Measurements from ENCODE around the gene CRYZL1. TPM values are rescaled to one million over a fixed set of nuclear protein-coding genes. Genes with fewer than 3 reads are reported as not detected.

The CRYZL1 gene
- polyA plus RNA-seq, 3 donors: 25.9 to 30.6 (median 26.1) TPM

DNA sequence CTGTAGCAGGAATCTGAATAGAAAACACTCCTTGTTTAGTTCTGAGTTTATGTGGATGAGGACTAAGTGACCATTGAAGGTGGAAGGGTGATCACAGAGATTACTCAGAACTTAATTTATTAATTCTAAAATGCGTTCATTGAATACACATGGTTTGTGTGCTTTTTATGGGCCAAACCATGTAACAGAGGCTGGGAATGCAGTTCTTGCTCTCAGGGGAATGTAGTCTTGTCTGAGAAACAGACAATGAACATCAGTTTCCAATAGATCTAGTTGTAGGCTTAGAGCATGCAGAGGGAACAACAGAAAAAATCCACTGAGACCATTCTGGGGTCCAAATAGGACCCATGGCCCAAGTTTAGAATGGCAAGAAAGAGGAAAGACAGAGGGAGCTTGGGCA lies 46.8 kb upstream of the CRYZL1 start:
- no peak overlapping the region for H3K27ac ChIP-seq (ENCODE audit: low read depth in 1 of 2, low read length in 2 of 2)
- H3K9ac ChIP-seq (ENCODE audit: insufficient read depth, low read length, poor library complexity, severe bottlenecking): no peak overlapping the region
- H3K4me1 ChIP-seq (ENCODE audit: control insufficient read depth in 1 of 2, insufficient read depth in 2 of 2, low read length in 2 of 2): peaks cover 0 to 5% of the 10 kb centered on the region in 2 donors
- H3K9me3 ChIP-seq (replicated peaks in 1 of 2; ENCODE audit: control insufficient read depth in 1 of 2, insufficient read depth in 1 of 2, low read length in 2 of 2): no peaks in the 10 kb centered on the region
- no peaks in the 10 kb centered on the region for H3K9me3 Mint-ChIP-seq
- no peaks in the 10 kb centered on the region for H3K27me3 ChIP-seq (ENCODE audit: control insufficient read depth in 2 of 2, insufficient read depth in 2 of 2, low read length in 2 of 2)
- intact Hi-C loops (cut with micrococcal nuclease): no loop called here
- H3K4me3 ChIP-seq (replicated peaks in 1 of 3; ENCODE audit: low read depth in 2 of 3, low read length in 3 of 3): no peak overlapping the region
- peaks cover 5% of the 10 kb centered on the region for H4K20me1 ChIP-seq (ENCODE audit: insufficient read depth, low read length)
- WGBS (ENCODE audit: insufficient coverage): no CpG with 5 or more reads among the region's 1 CpG
- peaks cover 22% of the 10 kb centered on the region for H3K4me1 Mint-ChIP-seq
- H2AFZ ChIP-seq (ENCODE audit: insufficient read depth, low read depth, low read length, poor library complexity, severe bottlenecking): no peak overlapping the region
- no peaks in the 10 kb centered on the region for H3K36me3 Mint-ChIP-seq
- no peak overlapping the region for H3K4me2 ChIP-seq (replicated peaks; ENCODE audit: extremely low read depth, low read length, poor library complexity, severe bottlenecking)
- no peak for DNase-seq
- TF ChIP-seq CTCF (IDR thresholded peaks at IDR 0.05): no peak
- H3K4me3 Mint-ChIP-seq: no peak overlapping the region
- H3K79me2 ChIP-seq (ENCODE audit: insufficient read depth, low read length): no peaks in the 10 kb centered on the region
- peaks cover 0 to 2% (median 0%) of the 10 kb centered on the region in 3 donors for H3K27me3 Mint-ChIP-seq (ENCODE audit: low read depth in 3 of 3)
- no peaks in the 10 kb centered on the region for H3K36me3 ChIP-seq (replicated peaks in 1 of 2; ENCODE audit: control insufficient read depth in 1 of 2, insufficient read depth in 2 of 2, low read length in 2 of 2)
- H3K27ac Mint-ChIP-seq: no peak overlapping the region

GRCh38 chr21:33687634-33688033 lies 46.1 kb upstream of the CRYZL1 start:
- WGBS (ENCODE audit: insufficient coverage): no CpG with 5 or more reads among the region's 3 CpGs
- H3K27ac Mint-ChIP-seq: no peak overlapping the region
- no peaks in the 10 kb centered on the region for H3K79me2 ChIP-seq (ENCODE audit: insufficient read depth, low read length)

More at GRCh38 chr21:33687634-33688033, 46.1 kb upstream of the CRYZL1 start:
- no peaks in the 10 kb centered on the region for H3K36me3 Mint-ChIP-seq
- Histone ChIP-seq H3K4me1 (ENCODE audit: control insufficient read depth in 1 of 2, insufficient read depth in 2 of 2, low read length in 2 of 2) (peaks cover 0 to 5% of the 10 kb centered on the region in 2 donors), H4K20me1 (ENCODE audit: insufficient read depth, low read length) (peaks cover 5% of the 10 kb centered on the region), H3K36me3 (replicated peaks in 1 of 2; ENCODE audit: control insufficient read depth in 1 of 2, insufficient read depth in 2 of 2, low read length in 2 of 2) (no peaks in the 10 kb centered on the region), H3K27me3 (ENCODE audit: control insufficient read depth in 2 of 2, insufficient read depth in 2 of 2, low read length in 2 of 2) (no peaks in the 10 kb centered on the region), H3K9ac (ENCODE audit: insufficient read depth, low read length, poor library complexity, severe bottlenecking) (no peak overlapping the region), H3K9me3 (replicated peaks in 1 of 2; ENCODE audit: control insufficient read depth in 1 of 2, insufficient read depth in 1 of 2, low read length in 2 of 2) (no peaks in the 10 kb centered on the region), H3K27ac (ENCODE audit: low read depth in 1 of 2, low read length in 2 of 2) (no peak overlapping the region), H3K4me3 (replicated peaks in 1 of 3; ENCODE audit: low read depth in 2 of 3, low read length in 3 of 3) (no peak overlapping the region), H2AFZ (ENCODE audit: insufficient read depth, low read depth, low read length, poor library complexity, severe bottlenecking) (no peak overlapping the region), H3K4me2 (replicated peaks; ENCODE audit: extremely low read depth, low read length, poor library complexity, severe bottlenecking) (no peak overlapping the region)
- no peak for TF ChIP-seq CTCF (IDR thresholded peaks at IDR 0.05)
- H3K9me3 Mint-ChIP-seq: no peaks in the 10 kb centered on the region
- DNase-seq: no peak
- intact Hi-C loops (cut with micrococcal nuclease): no loop called here
- H3K4me1 Mint-ChIP-seq: peaks cover 26% of the 10 kb centered on the region
- peaks cover 0 to 2% (median 0%) of the 10 kb centered on the region in 3 donors for H3K27me3 Mint-ChIP-seq (ENCODE audit: low read depth in 3 of 3)
- H3K4me3 Mint-ChIP-seq: no peak overlapping the region
